Mesenchymal stem cell (in vitro differentiated cells and primary cell): ENCODE data around the gene AVEN.
A peak's percentile ranks its signal among the peaks of the same experiment; 100 is the strongest.

Source experiments
- DNase-seq: peaks from one replicate; pipeline ENCODE4 v3.0.0-alpha.2; 2013
- H2AFZ ChIP-seq: one replicate; pipeline ENCODE4 v1.6.1; 2013; ENCODE audit warnings: low read depth, mild to moderate bottlenecking, control low read depth, inconsistent platforms, low read length, moderate library complexity
- H2AK5ac ChIP-seq: 2 replicates; pipeline ENCODE4 v1.6.1; 2013; ENCODE audit warnings: low read length, moderate library complexity, mild to moderate bottlenecking, inconsistent platforms; ENCODE audit not compliant: severe bottlenecking
- H2BK120ac ChIP-seq: one replicate; pipeline ENCODE4 v1.6.1; 2013; ENCODE audit warnings: low read depth, mild to moderate bottlenecking, inconsistent platforms, low read length, moderate library complexity
- H2BK12ac ChIP-seq, 2 experiments: one replicate each; pipeline ENCODE4 v1.6.1; 2013; ENCODE audit warnings: inconsistent platforms in 2 of 2, low read length in 2 of 2, mild to moderate bottlenecking in 2 of 2, moderate library complexity in 2 of 2, control low read depth in 1 of 2
- H2BK15ac ChIP-seq: one replicate; pipeline ENCODE4 v1.6.1; 2013; ENCODE audit warnings: mild to moderate bottlenecking, low read depth, inconsistent platforms; ENCODE audit not compliant: poor library complexity, severe bottlenecking
- H2BK5ac ChIP-seq: 2 replicates; pipeline ENCODE4 v1.6.1; 2013; ENCODE audit warnings: low read depth, mild to moderate bottlenecking, low read length, control low read depth, inconsistent platforms; ENCODE audit not compliant: poor library complexity, severe bottlenecking
- H3K14ac ChIP-seq, 2 experiments: one replicate each; pipeline ENCODE4 v1.6.1; 2013; ENCODE audit warnings: inconsistent platforms in 2 of 2, low read length in 2 of 2, control low read depth in 1 of 2, mild to moderate bottlenecking in 1 of 2, moderate library complexity in 1 of 2
- H3K18ac ChIP-seq, 2 experiments: one replicate each; pipeline ENCODE4 v1.6.1; 2013; ENCODE audit warnings: inconsistent platforms in 2 of 2, low read length in 2 of 2, control low read depth in 1 of 2, low read depth in 1 of 2, mild to moderate bottlenecking in 1 of 2
- H3K23ac ChIP-seq, 2 experiments: one replicate each; pipeline ENCODE4 v1.6.1; 2013; ENCODE audit warnings: inconsistent platforms in 2 of 2, low read length in 2 of 2, mild to moderate bottlenecking in 2 of 2, moderate library complexity in 2 of 2, control low read depth in 1 of 2
- H3K27ac ChIP-seq: 2 replicates; pipeline ENCODE4 v1.5.1; 2013; ENCODE audit warnings: mild to moderate bottlenecking, moderate library complexity, low read length, control low read depth, inconsistent platforms; ENCODE audit not compliant: poor library complexity, severe bottlenecking
- H3K27me3 ChIP-seq, 2 experiments: 2 replicates each; pipeline versions ENCODE4 v1.6.1 to v1.7.0; 2013; ENCODE audit warnings: low read length in 2 of 2, mild to moderate bottlenecking in 2 of 2, moderate library complexity in 2 of 2, control low read depth in 1 of 2, inconsistent platforms in 1 of 2; ENCODE audit not compliant: control insufficient read depth in 1 of 2, insufficient read depth in 1 of 2
- H3K36me3 ChIP-seq, 2 experiments: 2 replicates each; pipeline versions ENCODE4 v1.6.1 to v1.7.0; 2013; ENCODE audit warnings: low read length in 2 of 2, control low read depth in 1 of 2, inconsistent platforms in 1 of 2, low read depth in 1 of 2, mild to moderate bottlenecking in 1 of 2; ENCODE audit not compliant: insufficient read depth in 2 of 2, control insufficient read depth in 1 of 2
- H3K4ac ChIP-seq, 2 experiments: one replicate each; pipeline ENCODE4 v1.6.1; 2013; ENCODE audit warnings: inconsistent platforms in 2 of 2, low read length in 2 of 2, mild to moderate bottlenecking in 2 of 2, moderate library complexity in 2 of 2, control low read depth in 1 of 2, low read depth in 1 of 2
- H3K4me1 ChIP-seq: 2 replicates; pipeline ENCODE4 v1.6.1; 2013; ENCODE audit warnings: low read depth, low read length, control low read depth; ENCODE audit not compliant: control insufficient read depth, insufficient read depth
- H3K4me2 ChIP-seq: 2 replicates; pipeline ENCODE4 v1.6.1; 2013; ENCODE audit warnings: low read length, mild to moderate bottlenecking, inconsistent platforms; ENCODE audit not compliant: poor library complexity, severe bottlenecking
- H3K4me3 ChIP-seq, 2 experiments: 2 replicates each; pipeline versions ENCODE4 v1.5.1 to v1.7.0; 2013; ENCODE audit warnings: low read length in 2 of 2, mild to moderate bottlenecking in 2 of 2, control low read depth in 1 of 2, low read depth in 1 of 2; ENCODE audit not compliant: insufficient read depth in 1 of 2
- H3K79me1 ChIP-seq: replicated peaks from 2 replicates; pipeline ENCODE4 v1.6.1; 2013; ENCODE audit warnings: mild to moderate bottlenecking, control low read depth, low read length, inconsistent platforms; ENCODE audit not compliant: poor library complexity, severe bottlenecking
- H3K9ac ChIP-seq: 2 replicates; pipeline ENCODE4 v1.7.0; 2013; ENCODE audit warnings: mild to moderate bottlenecking, low read length, moderate library complexity
- H3K9me3 ChIP-seq: 2 replicates; pipeline ENCODE4 v1.7.0; 2013; ENCODE audit warnings: mild to moderate bottlenecking, low read length; ENCODE audit not compliant: control insufficient read depth
- H4K8ac ChIP-seq: one replicate; pipeline ENCODE4 v1.6.1; 2013; ENCODE audit warnings: inconsistent platforms, mild to moderate bottlenecking, low read length, moderate library complexity
- H4K91ac ChIP-seq: one replicate; pipeline ENCODE4 v1.6.1; 2013; ENCODE audit warnings: mild to moderate bottlenecking, low read length, inconsistent platforms
- WGBS: methylation state at CpG from one replicate; pipeline ENCODE4 v1.1.7; 2013; ENCODE audit warnings: mixed read lengths; 5-methylcytosine and 5-hydroxymethylcytosine counted together

AVEN gene

DNA sequence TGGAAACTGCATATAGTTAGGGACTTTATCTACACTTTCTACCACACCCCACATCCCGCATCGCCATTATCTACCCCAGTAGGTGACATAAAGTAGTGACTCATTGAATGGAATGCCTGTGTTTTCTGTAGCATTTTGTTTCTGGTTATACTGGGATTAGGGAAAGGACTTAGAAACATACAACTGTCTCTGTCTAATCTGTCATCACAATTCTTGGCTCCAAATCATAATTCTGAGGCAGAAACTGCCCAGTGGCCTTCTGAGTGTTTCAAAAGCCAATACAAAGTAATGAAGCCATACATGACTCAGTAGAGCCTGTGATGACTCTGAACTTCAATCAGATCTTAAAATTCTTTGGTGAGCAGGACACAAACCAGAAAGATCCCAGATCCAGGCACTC, 186.4 kb downstream of the AVEN start:
- no peak overlapping the region for H3K18ac ChIP-seq
- WGBS = no CpG with 5 or more reads among the region's 2 CpGs
- H2AK5ac ChIP-seq = no peak overlapping the region
- H4K8ac ChIP-seq = no peak overlapping the region
- no peak overlapping the region for H2BK15ac ChIP-seq
- DNase-seq = peak; percentile 63
- no peak overlapping the region for H3K27ac ChIP-seq
- no peaks in the 10 kb centered on the region for H3K4me1 ChIP-seq
- H4K91ac ChIP-seq = no peak overlapping the region
- peak overlapping the region; percentile 13 for H3K9ac ChIP-seq
- H3K9me3 ChIP-seq = no peaks in the 10 kb centered on the region
- no peak overlapping the region for H2BK5ac ChIP-seq
- H3K4me3 ChIP-seq = no peak overlapping the region
- no peak overlapping the region for H2BK12ac ChIP-seq
- no peak overlapping the region for H2BK120ac ChIP-seq
- no peaks in the 10 kb centered on the region for H3K27me3 ChIP-seq
- no peak overlapping the region for H3K4ac ChIP-seq
- H3K4me2 ChIP-seq = no peak overlapping the region
- no peaks in the 10 kb centered on the region for H3K79me1 ChIP-seq
- no peak overlapping the region for H3K23ac ChIP-seq
- H3K36me3 ChIP-seq = peaks cover 0 to 16% of the 10 kb centered on the region in 2 experiments
- H2AFZ ChIP-seq = no peak overlapping the region
- H3K14ac ChIP-seq = no peak overlapping the region

DNA sequence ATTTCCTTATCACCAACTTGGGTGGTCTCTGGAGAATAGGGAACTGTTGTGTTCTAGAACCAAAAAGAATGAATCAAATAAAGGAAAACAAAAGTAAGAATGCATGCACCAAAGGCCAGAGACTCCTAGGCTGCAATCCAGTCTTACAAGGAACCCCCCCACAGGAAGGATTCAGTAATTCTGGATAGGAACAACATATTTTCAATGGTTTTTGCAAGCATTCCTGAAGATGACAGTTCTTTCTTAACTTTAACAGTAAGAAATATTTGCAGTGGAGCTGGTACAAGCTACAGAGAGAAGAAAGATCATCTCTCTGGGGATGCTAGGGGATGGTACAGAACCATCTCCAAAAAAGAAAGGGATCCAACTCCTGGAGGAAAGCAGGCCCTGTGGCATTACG, 186.9 kb downstream of the AVEN start:
- H2AFZ ChIP-seq = no peak overlapping the region
- H3K18ac ChIP-seq = no peak overlapping the region
- no peak overlapping the region for H3K9ac ChIP-seq
- H2BK5ac ChIP-seq = no peak overlapping the region
- no peak overlapping the region for H3K4me2 ChIP-seq
- H3K23ac ChIP-seq = no peak overlapping the region
- no peak overlapping the region for H3K14ac ChIP-seq
- no peaks in the 10 kb centered on the region for H3K4me1 ChIP-seq
- no peak overlapping the region for H2AK5ac ChIP-seq
- no peak overlapping the region for H2BK120ac ChIP-seq
- no peaks in the 10 kb centered on the region for H3K27me3 ChIP-seq
- no peak overlapping the region for H2BK15ac ChIP-seq
- H4K91ac ChIP-seq = no peak overlapping the region
- no peak overlapping the region for H3K27ac ChIP-seq
- H3K36me3 ChIP-seq = peaks cover 0 to 11% of the 10 kb centered on the region in 2 experiments
- H3K79me1 ChIP-seq = no peaks in the 10 kb centered on the region
- no CpG with 5 or more reads among the region's 1 CpG for WGBS
- no peak overlapping the region for H3K4ac ChIP-seq
- DNase-seq = no peak
- no peak overlapping the region for H3K4me3 ChIP-seq
- no peaks in the 10 kb centered on the region for H3K9me3 ChIP-seq
- H4K8ac ChIP-seq = no peak overlapping the region
- H2BK12ac ChIP-seq = no peak overlapping the region

GRCh38 chr15:33851079-33851478, 187.9 kb downstream of the AVEN start:
- H3K27ac ChIP-seq = no peak overlapping the region
- peaks cover under 1% of the 10 kb centered on the region for H3K4me1 ChIP-seq
- H3K14ac ChIP-seq = no peak overlapping the region
- H3K23ac ChIP-seq = no peak overlapping the region
- H2AFZ ChIP-seq = no peak overlapping the region
- WGBS = no CpG with 5 or more reads among the region's 1 CpG
- no peaks in the 10 kb centered on the region for H3K79me1 ChIP-seq
- no peak overlapping the region for H3K4me3 ChIP-seq
- no peak overlapping the region for H2BK5ac ChIP-seq
- H4K8ac ChIP-seq = no peak overlapping the region
- H3K27me3 ChIP-seq = no peaks in the 10 kb centered on the region
- peaks cover 0 to 9% of the 10 kb centered on the region in 2 experiments for H3K36me3 ChIP-seq
- H2BK15ac ChIP-seq = no peak overlapping the region
- no peak overlapping the region for H2AK5ac ChIP-seq
- H3K18ac ChIP-seq = no peak overlapping the region
- H3K9me3 ChIP-seq = no peaks in the 10 kb centered on the region
- H3K4ac ChIP-seq = no peak overlapping the region
- H3K9ac ChIP-seq = no peak overlapping the region
- no peak overlapping the region for H4K91ac ChIP-seq
- no peak overlapping the region for H2BK12ac ChIP-seq
- DNase-seq = no peak
- H2BK120ac ChIP-seq = no peak overlapping the region
- no peak overlapping the region for H3K4me2 ChIP-seq

DNA sequence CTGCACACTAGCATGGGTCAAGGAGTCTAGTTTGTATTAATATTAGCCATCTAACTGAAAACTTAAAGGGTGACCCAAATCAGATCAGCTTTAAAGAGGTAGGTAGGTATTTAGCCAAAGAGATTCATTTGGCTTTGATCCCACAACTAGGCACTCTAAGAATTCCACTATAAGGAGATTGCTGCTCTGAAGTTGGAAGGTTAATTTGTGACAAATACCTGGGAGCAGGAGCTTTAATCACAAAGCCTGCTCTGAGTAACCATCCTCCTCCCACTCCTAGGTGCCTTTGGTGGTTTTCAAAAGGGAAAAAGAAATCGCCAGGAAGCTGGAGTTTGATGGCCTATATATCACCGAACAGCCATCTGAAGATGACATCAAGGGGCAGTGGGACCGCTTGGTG, 191.0 kb downstream of the AVEN start:
- no peak overlapping the region for H2BK12ac ChIP-seq
- H3K4me3 ChIP-seq = no peak overlapping the region
- H3K9ac ChIP-seq = no peak overlapping the region
- 100% methylated on average over 3 of the region's 3 CpGs for WGBS
- H4K91ac ChIP-seq = no peak overlapping the region
- no peak overlapping the region for H3K4ac ChIP-seq
- no peak overlapping the region for H2BK5ac ChIP-seq
- H3K14ac ChIP-seq = no peak overlapping the region
- H2AFZ ChIP-seq = no peak overlapping the region
- H2BK120ac ChIP-seq = no peak overlapping the region
- peaks cover 4% of the 10 kb centered on the region for H3K4me1 ChIP-seq
- DNase-seq = no peak
- peaks cover 0 to 9% of the 10 kb centered on the region in 2 experiments for H3K36me3 ChIP-seq
- H3K79me1 ChIP-seq = no peaks in the 10 kb centered on the region
- no peak overlapping the region for H3K27ac ChIP-seq
- H4K8ac ChIP-seq = no peak overlapping the region
- H2AK5ac ChIP-seq = no peak overlapping the region
- no peaks in the 10 kb centered on the region for H3K9me3 ChIP-seq
- H3K4me2 ChIP-seq = no peak overlapping the region
- H3K23ac ChIP-seq = no peak overlapping the region
- no peak overlapping the region for H3K18ac ChIP-seq
- H3K27me3 ChIP-seq = no peaks in the 10 kb centered on the region
- H2BK15ac ChIP-seq = no peak overlapping the region
